Motor neuron (in vitro differentiated cells): Measurements from ENCODE around the gene FRMD4A. TPM values are rescaled to one million over a fixed set of nuclear protein-coding genes. Genes with fewer than 3 reads are reported as not detected.
"Not testable (repeated sequence)": the region's sequence is repeated elsewhere in the genome, so short reads cannot be mapped to it uniquely, and the experiment has no call there.

Experiments
- ATAC-seq, 8 experiments: fragments of 200-7000 bp; cut with Tn5 transposase; replicated peaks in 6 of 8; 2 replicates each; pipeline ENCODE4 v1.8.0; 2021; ENCODE audit warnings: mild to moderate bottlenecking in 8 of 8, moderate library complexity in 8 of 8
- H3K27ac ChIP-seq, 2 donors: fragments of 250-450 bp; sonication (Bioruptor Pico); 2 replicates each; pipeline ENCODE4 v1.9.0; 2021; ENCODE audit warnings: antibody characterized with exemption in 2 of 2, mild to moderate bottlenecking in 2 of 2, moderate library complexity in 1 of 2
- H3K4me1 ChIP-seq, 2 donors: fragments of 250-450 bp; sonication (Bioruptor Pico); replicated peaks in 1 of 2; 2 replicates each; pipeline ENCODE4 v1.6.1; 2021; ENCODE audit warnings: antibody characterized with exemption in 2 of 2, mild to moderate bottlenecking in 2 of 2, moderate library complexity in 1 of 2
- H3K4me3 ChIP-seq, 5 donors: fragments of 250-450 bp; sonication (Bioruptor Pico); 2 replicates each; pipeline ENCODE4 v1.9.0; 2021; ENCODE audit warnings: antibody characterized with exemption in 5 of 5, mild to moderate bottlenecking in 5 of 5, moderate library complexity in 4 of 5
- WGBS, 10 experiments: fragments of 450-650 bp; shearing (Covaris generic); methylation state at CpG; one replicate each; pipeline ENCODE4 v1.0.0; 2022; 5-methylcytosine and 5-hydroxymethylcytosine counted together
- in situ Hi-C, 9 experiments: fragments of 400-800 bp; cut with MboI; loops; one replicate each; pipeline ENCODE4 v1.15.0; 2021; ENCODE audit warnings: low sequenced_read_pairs in 9 of 9, low pct_unique_long_range_greater_than_20kb in 2 of 9; ENCODE audit not compliant: unreplicated experiment in 9 of 9
- total RNA-seq, 8 experiments: library from RNA; unstranded; fragments of 300-600 nt; gene quantifications; 2 replicates each; pipeline versions ENCODE4 v1.2.3 to v1.2.4, GENCODE V29; 2022

FRMD4A gene
- total RNA-seq, 8 experiments from 2014 or later: 18.6 to 87.3 (median 44.5) TPM

DNA sequence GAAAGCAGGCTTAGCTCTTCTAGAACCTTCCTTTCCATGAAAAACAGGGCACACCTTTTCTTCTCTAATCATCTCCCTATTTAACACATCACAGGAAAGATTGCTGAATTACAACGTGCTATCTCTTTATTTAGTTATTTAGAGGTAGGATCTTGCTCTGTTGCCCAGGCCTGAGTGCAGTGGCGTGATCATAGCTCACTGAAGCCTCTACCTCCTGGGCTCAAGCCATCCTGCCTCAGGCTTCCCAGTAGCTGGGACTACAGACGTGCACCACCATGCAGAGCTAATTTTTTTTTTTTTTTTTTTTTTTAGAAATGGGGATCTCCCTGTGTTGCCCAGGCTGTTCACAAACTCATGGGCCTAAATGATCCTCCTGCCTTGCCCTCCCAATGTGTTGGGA lies 492.8 kb downstream of the FRMD4A start:
- no peak overlapping the region for H3K4me3 ChIP-seq
- peaks cover 24 to 27% of the 10 kb centered on the region in 2 donors for H3K4me1 ChIP-seq
- WGBS, 10 experiments: 83 to 100% (median 90%) methylated on average over 1 to 3 of the region's 3 CpGs; no CpG with 5 or more reads in 3 of the 10 experiments
- no peak for ATAC-seq
- in situ Hi-C loops: no loop called here
- no peak overlapping the region for H3K27ac ChIP-seq

DNA sequence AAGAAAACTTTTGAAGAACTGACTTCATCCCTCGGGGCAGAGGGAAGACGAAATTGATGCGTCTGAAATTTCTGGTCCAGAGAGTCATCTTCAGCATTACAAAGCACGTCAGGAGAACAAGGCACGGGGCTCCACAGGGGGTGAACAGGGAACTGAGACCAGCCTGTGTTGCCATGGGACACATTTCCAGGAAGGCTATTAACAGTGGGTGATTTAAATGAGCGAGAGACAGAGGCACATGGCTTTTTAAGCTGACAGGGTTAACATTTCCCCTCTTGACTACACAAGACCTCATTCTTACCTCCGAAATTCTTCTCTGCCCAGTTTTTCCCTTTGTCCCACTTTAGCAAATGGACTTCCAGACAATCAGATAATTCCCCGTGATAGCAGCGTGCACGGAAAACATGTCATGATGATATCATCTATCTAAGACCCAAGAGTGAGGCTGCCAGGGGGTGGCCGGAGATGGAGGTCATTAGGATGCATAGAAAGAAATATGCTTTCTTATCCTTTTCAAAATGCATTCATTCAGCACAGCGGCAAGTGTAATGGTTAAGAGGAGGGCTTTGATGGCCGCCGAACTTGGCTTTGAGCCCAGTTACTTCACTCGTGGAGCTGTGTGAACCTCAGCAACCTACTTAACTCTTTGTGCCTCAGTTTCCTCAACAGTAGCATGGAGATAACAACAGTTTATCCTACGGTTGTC lies 496.0 kb downstream of the FRMD4A start:
- 5 to 74% (median 18%) methylated on average over 2 to 15 of the region's 16 CpGs; no CpG with 5 or more reads in 3 of the 10 experiments for WGBS, 10 experiments
- peaks cover 39 to 41% of the 10 kb centered on the region in 2 donors for H3K4me1 ChIP-seq
- in situ Hi-C loops: no loop called here
- ATAC-seq: peak in 5 of 8 experiments; percentile 84 to 90 (median 86)
- peak overlapping the region in 2 of 5 donors; percentile 10 to 11 for H3K4me3 ChIP-seq
- peak overlapping the region; percentile 14 to 60 for H3K27ac ChIP-seq

DNA sequence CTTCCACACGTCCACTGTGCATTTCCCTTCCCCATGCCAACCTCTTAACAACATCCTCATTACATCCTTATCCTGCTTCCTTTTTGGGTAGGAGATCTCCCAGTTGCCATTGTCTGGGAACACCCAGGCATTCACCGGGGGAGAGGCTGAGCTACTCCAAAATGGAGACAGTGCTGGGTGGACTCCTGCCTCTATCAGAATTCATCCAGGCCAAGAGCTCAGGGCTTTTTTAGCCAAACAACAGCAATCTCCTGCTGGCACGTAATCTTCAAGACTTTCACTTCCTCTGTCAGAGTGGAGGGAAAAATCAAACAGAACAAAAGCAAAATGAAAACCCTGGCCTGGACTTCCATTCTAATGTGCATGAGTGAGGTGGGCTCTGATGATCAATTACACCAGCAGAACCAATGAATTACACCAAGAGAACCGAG lies 499.0 kb downstream of the FRMD4A start:
- no peak for ATAC-seq
- 10 to 60% (median 37%) methylated on average over 1 to 2 of the region's 4 CpGs; no CpG with 5 or more reads in 4 of the 10 experiments for WGBS, 10 experiments
- Histone ChIP-seq H3K27ac (no peak overlapping the region), H3K4me3 (no peak overlapping the region), H3K4me1 (peaks cover 50 to 56% of the 10 kb centered on the region in 2 donors)
- in situ Hi-C loops: no loop called here

- H3K4me3 ChIP-seq: no peak overlapping the region
- 87 to 100% (median 92%) methylated on average over 1 to 4 of the region's 4 CpGs; no CpG with 5 or more reads in 4 of the 10 experiments for WGBS, 10 experiments
- H3K4me1 ChIP-seq: peaks cover 60 to 64% of the 10 kb centered on the region in 2 donors
- ATAC-seq: no peak
- peak overlapping the region in 1 of 2 donors; percentile 50 for H3K27ac ChIP-seq
- in situ Hi-C loops: no loop called here
These were observed 500.3 kb downstream of the FRMD4A start for GRCh38 chr10:13830385-13830784.

DNA sequence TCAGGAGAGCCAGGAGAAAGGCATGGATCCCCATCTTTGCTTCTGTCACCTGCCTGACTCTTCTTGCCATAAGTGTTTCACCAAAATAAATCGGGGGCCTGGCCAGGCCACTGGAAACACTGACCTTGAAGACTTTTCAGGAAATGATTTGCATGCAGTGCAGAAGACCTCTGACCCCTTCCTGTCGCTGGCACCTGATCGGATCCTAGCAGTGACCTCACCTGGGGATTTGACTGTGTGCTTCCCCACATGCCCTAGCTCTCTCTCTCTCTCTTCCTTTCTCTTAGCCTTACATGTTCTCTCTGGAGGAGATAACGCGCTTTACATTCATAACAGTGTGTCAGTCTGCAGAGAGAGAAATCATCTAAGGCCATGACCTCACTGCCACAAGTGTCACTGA lies 500.9 kb downstream of the FRMD4A start:
- WGBS, 10 experiments: 70 to 92% (median 82%) methylated on average over 1 to 5 of the region's 5 CpGs; no CpG with 5 or more reads in 4 of the 10 experiments
- Histone ChIP-seq H3K4me1 (peaks cover 54 to 58% of the 10 kb centered on the region in 2 donors), H3K4me3 (no peak overlapping the region), H3K27ac (peak overlapping the region; percentile 41 to 50)
- in situ Hi-C loops: no loop called here
- ATAC-seq: peak in 3 of 8 experiments; percentile 2 to 35 (median 27)

DNA sequence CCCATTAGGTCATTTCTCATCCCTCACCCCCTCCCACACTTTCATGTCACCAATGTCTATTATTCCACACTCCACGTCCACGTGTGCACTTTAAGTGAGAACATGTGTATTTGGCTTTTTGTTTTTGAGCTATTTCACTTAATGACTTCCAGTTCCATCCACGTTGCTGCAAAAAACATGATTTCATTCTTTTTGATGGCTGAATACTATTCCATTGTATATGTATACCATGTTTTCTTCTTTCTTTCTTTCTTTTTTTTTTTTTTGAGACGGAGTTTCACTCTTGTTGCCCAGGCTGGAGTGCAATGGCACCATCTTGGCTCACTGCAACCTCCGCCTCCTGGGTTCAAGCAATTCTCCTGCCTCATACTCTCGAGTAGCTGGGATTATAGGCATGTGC lies 502.4 kb downstream of the FRMD4A start:
- H3K4me1 ChIP-seq: peaks cover 53% of the 10 kb centered on the region in 2 donors
- ATAC-seq, H3K4me3 ChIP-seq, in situ Hi-C loops, H3K27ac ChIP-seq: not testable (repeated sequence)
- WGBS, 10 experiments: 67 to 91% (median 72%) methylated on average over 1 to 6 of the region's 6 CpGs; no CpG with 5 or more reads in 1 of the 10 experiments

- H3K27ac ChIP-seq: no peak overlapping the region
- WGBS, 10 experiments: 56 to 100% (median 81%) methylated on average over 1 to 16 of the region's 18 CpGs
- H3K4me3 ChIP-seq: no peak overlapping the region
These were observed 503.5 kb downstream of the FRMD4A start for GRCh38 chr10:13827076-13827797.

DNA sequence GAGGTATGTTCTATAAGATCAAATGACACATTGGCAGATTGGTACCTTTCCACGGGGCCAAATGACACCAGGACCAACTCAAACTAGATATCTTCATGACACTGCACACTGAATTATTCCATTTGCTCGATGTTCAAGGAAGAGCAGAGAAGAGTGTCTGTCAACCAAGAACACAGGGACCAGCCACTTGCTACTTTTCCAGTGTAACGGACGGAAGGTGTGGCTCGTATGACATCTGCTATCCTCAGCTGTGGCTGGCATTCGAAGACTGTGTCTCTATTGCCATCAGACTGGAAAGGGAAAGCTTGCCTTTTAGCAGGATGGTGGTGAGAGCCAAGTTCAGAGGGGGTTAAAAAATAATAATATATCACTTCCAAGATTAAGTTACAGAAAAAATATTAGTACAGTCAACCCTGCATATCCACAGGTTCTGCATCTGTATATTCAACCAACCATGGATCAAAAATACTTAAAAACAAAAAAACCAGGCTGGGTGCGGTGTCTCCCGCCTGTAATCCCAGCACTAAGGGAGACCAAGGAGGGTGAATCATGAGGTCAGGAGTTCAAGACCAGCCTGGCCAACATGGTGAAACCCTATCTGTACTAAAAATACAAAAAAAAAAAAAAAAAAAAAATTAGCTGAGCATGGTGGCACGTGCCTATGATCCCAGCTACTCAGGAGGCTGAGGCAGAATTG lies 506.9 kb downstream of the FRMD4A start:
- WGBS, 10 experiments: 6 to 100% (median 68%) methylated on average over 1 to 7 of the region's 9 CpGs
- in situ Hi-C loops: no loop called here
- Histone ChIP-seq H3K4me3 (no peak overlapping the region), H3K4me1 (peaks cover 56 to 64% of the 10 kb centered on the region in 2 donors), H3K27ac (peak overlapping the region; percentile 57 to 59)
- ATAC-seq: no peak

More at GRCh38 chr10:13827076-13827797, 503.5 kb downstream of the FRMD4A start:
- peaks cover 57 to 61% of the 10 kb centered on the region in 2 donors for H3K4me1 ChIP-seq
- in situ Hi-C loops: no loop called here
- peak in 1 of 8 experiments; percentile 17 for ATAC-seq

GRCh38 chr10:13823096-13823708 lies 507.5 kb downstream of the FRMD4A start:
- WGBS, 10 experiments: 3 to 80% (median 20%) methylated on average over 1 to 8 of the region's 8 CpGs; no CpG with 5 or more reads in 1 of the 10 experiments
- Histone ChIP-seq H3K4me1 (peaks cover 56 to 64% of the 10 kb centered on the region in 2 donors), H3K27ac (peak overlapping the region; percentile 57 to 59), H3K4me3 (no peak overlapping the region)
- in situ Hi-C loops: no loop called here
- ATAC-seq: peak in 5 of 8 experiments; percentile 72 to 93 (median 84)

DNA sequence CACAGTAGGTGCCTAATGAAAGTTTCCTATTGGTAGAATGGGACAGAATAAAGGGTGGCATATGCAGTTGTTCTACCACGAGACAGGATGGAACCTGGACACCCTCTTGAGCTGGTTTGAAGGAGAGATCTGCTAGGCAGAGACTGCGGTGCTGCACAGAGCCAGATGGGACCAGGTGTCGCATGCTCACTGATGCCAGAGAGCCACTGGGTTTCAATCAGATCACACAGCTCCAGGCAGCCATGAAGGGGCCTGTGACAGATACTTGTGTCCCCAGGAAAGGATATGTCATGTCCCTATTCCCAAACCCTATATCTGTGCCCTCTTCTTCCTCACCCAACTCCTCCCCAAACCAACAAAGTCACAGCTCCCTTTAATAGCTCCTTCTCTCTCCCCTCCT lies 508.2 kb downstream of the FRMD4A start:
- 0 to 100% (median 40%) methylated on average over 1 to 3 of the region's 3 CpGs; no CpG with 5 or more reads in 6 of the 10 experiments for WGBS, 10 experiments
- peak in 3 of 8 experiments; percentile 4 to 16 (median 5) for ATAC-seq
- H3K4me3 ChIP-seq: no peak overlapping the region
- peak overlapping the region in 1 of 2 donors; percentile 2 for H3K27ac ChIP-seq
- in situ Hi-C loops: no loop called here
- H3K4me1 ChIP-seq: peaks cover 53 to 59% of the 10 kb centered on the region in 2 donors

- Histone ChIP-seq H3K4me3 (no peak overlapping the region), H3K4me1 (peaks cover 40 to 44% of the 10 kb centered on the region in 2 donors), H3K27ac (peak overlapping the region; percentile 42 to 53)
- 0 to 33% (median 20%) methylated on average over 1 to 5 of the region's 9 CpGs; no CpG with 5 or more reads in 5 of the 10 experiments for WGBS, 10 experiments
- ATAC-seq: peak in 5 of 8 experiments; percentile 57 to 81 (median 73)
- in situ Hi-C loops: no loop called here
These were observed 509.8 kb downstream of the FRMD4A start for GRCh38 chr10:13820964-13821337.
